Stimulated activated naive CD8-positive, alpha-beta T cell treated with anti-CD3 and anti-CD28 coated beads, Interleukin-15, Interleukin-2, amounts not matched to agents 100 ng/mL and 50 ng/mL, for 24 hours (primary cell): ENCODE results near the gene RBKS.

Experiments
- H3K27ac Mint-ChIP-seq: one replicate; pipeline ENCODE4 v1.8.0; 2021; ENCODE audit warnings: mild to moderate bottlenecking, mixed read lengths
- H3K27me3 Mint-ChIP-seq: one replicate; pipeline ENCODE4 v1.8.0; 2021; ENCODE audit warnings: mixed read lengths
- H3K36me3 Mint-ChIP-seq: one replicate; pipeline ENCODE4 v1.8.0; 2021; ENCODE audit warnings: low read depth, mixed read lengths
- H3K4me1 Mint-ChIP-seq: one replicate; pipeline ENCODE4 v1.8.0; 2021; ENCODE audit warnings: low read depth, mixed read lengths
- H3K4me3 Mint-ChIP-seq: one replicate; pipeline ENCODE4 v1.8.0; 2021; ENCODE audit warnings: mild to moderate bottlenecking, mixed read lengths
- H3K9me3 Mint-ChIP-seq: one replicate; pipeline ENCODE4 v1.8.0; 2021; ENCODE audit warnings: mixed read lengths

The RBKS gene

GRCh38 chr2:27914805-27915175 is 24.6 kb upstream of the RBKS start:
- Mint-ChIP-seq H3K4me1 (peaks cover 30% of the 10 kb centered on the region), H3K27ac (no peak overlapping the region), H3K27me3 (no peaks in the 10 kb centered on the region), H3K9me3 (no peaks in the 10 kb centered on the region), H3K4me3 (no peak overlapping the region), H3K36me3 (peaks cover 40% of the 10 kb centered on the region)

GRCh38 chr2:27914041-27914804 is 24.0 kb upstream of the RBKS start:
- Mint-ChIP-seq H3K27me3 (no peaks in the 10 kb centered on the region), H3K27ac (peak overlapping the region; percentile 70), H3K36me3 (peaks cover 43% of the 10 kb centered on the region), H3K9me3 (no peaks in the 10 kb centered on the region), H3K4me3 (peak overlapping the region; percentile 3), H3K4me1 (peaks cover 26% of the 10 kb centered on the region)

- Mint-ChIP-seq H3K36me3 (peaks cover 43% of the 10 kb centered on the region), H3K9me3 (no peaks in the 10 kb centered on the region), H3K4me3 (no peak overlapping the region), H3K27me3 (no peaks in the 10 kb centered on the region), H3K4me1 (peaks cover 26% of the 10 kb centered on the region), H3K27ac (no peak overlapping the region)
Measured at GRCh38 chr2:27912512-27912911, 22.3 kb upstream of the RBKS start.

GRCh38 chr2:27911458-27912210 is 21.4 kb upstream of the RBKS start:
- Mint-ChIP-seq H3K27ac (no peak overlapping the region), H3K36me3 (peaks cover 46% of the 10 kb centered on the region), H3K4me1 (peaks cover 35% of the 10 kb centered on the region), H3K9me3 (no peaks in the 10 kb centered on the region), H3K4me3 (no peak overlapping the region), H3K27me3 (no peaks in the 10 kb centered on the region)

DNA sequence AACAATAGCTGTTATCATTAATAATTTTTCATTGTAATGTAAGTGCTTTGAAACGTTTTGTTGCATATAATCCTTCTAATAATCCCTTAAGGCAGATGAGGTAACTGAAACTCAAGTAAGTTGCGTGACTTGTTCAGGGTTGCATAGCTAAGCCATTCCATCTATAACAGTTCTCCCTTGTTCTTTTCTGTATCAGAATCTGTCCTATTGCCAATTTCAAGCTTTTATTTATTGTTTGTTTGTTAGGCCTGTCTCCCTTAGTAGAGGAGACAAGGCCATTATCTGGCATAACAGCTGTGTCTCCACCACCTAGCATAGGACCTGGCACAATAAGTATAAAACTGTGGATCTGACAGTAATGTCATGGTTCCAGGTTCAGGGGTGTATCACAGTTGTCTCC is 19.7 kb upstream of the RBKS start:
- peaks cover 60% of the 10 kb centered on the region for H3K36me3 Mint-ChIP-seq
- H3K4me1 Mint-ChIP-seq: peaks cover 47% of the 10 kb centered on the region
- no peak overlapping the region for H3K27ac Mint-ChIP-seq
- no peak overlapping the region for H3K4me3 Mint-ChIP-seq
- H3K9me3 Mint-ChIP-seq: no peaks in the 10 kb centered on the region
- no peaks in the 10 kb centered on the region for H3K27me3 Mint-ChIP-seq

DNA sequence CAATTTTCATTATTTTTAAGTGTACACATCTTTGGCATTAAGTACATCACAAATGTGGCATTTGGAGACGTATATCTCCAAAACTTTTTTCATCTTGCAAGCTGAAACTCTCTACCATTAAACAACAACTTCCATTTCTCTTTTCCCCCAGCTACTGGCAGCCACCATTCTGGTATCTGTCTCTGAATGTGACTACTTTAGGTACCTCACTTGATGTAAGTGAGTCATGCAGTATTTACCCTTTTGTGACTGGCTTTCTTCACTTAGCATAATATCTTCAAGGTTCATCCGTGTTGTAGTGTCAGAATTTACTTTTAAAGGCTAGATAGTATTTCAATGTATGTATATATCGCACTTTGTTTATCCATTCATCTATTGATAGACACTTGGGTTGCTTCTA is 17.4 kb upstream of the RBKS start:
- no peak overlapping the region for H3K4me3 Mint-ChIP-seq
- no peak overlapping the region for H3K27ac Mint-ChIP-seq
- peaks cover 4% of the 10 kb centered on the region for H3K9me3 Mint-ChIP-seq
- H3K27me3 Mint-ChIP-seq: no peaks in the 10 kb centered on the region
- peaks cover 68% of the 10 kb centered on the region for H3K36me3 Mint-ChIP-seq
- H3K4me1 Mint-ChIP-seq: peaks cover 66% of the 10 kb centered on the region

GRCh38 chr2:27906074-27906473 is 15.9 kb upstream of the RBKS start:
- peaks cover 58% of the 10 kb centered on the region for H3K36me3 Mint-ChIP-seq
- peaks cover 73% of the 10 kb centered on the region for H3K4me1 Mint-ChIP-seq
- no peak overlapping the region for H3K4me3 Mint-ChIP-seq
- H3K27me3 Mint-ChIP-seq: no peaks in the 10 kb centered on the region
- no peak overlapping the region for H3K27ac Mint-ChIP-seq
- peaks cover 4% of the 10 kb centered on the region for H3K9me3 Mint-ChIP-seq

DNA sequence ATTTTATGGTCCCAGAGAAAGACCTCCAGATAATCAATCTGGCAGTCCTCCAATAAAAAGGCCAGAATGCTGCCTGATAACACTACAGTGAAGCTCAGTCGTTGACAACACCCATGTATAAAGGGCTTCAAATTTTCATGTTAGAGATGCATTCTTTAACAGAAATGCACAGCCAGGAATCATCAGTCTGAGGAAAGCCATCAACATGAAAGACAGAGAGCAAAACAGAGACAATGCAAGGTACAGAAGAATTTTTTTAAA is 14.1 kb upstream of the RBKS start:
- Mint-ChIP-seq H3K27me3 (no peaks in the 10 kb centered on the region), H3K9me3 (peaks cover 4% of the 10 kb centered on the region), H3K27ac (no peak overlapping the region), H3K4me1 (peaks cover 82% of the 10 kb centered on the region), H3K4me3 (no peak overlapping the region), H3K36me3 (peaks cover 62% of the 10 kb centered on the region)

GRCh38 chr2:27903649-27904404 is 13.6 kb upstream of the RBKS start:
- Mint-ChIP-seq H3K27me3 (no peaks in the 10 kb centered on the region), H3K27ac (peak overlapping the region; percentile 84), H3K9me3 (peaks cover 4% of the 10 kb centered on the region), H3K4me1 (peaks cover 86% of the 10 kb centered on the region), H3K36me3 (peaks cover 65% of the 10 kb centered on the region), H3K4me3 (no peak overlapping the region)

- Mint-ChIP-seq H3K4me3 (no peak overlapping the region), H3K27ac (peak overlapping the region; percentile 84), H3K36me3 (peaks cover 68% of the 10 kb centered on the region), H3K9me3 (peaks cover 4% of the 10 kb centered on the region), H3K4me1 (peaks cover 87% of the 10 kb centered on the region), H3K27me3 (no peaks in the 10 kb centered on the region)
Measured at GRCh38 chr2:27903018-27903417, 12.8 kb upstream of the RBKS start.

DNA sequence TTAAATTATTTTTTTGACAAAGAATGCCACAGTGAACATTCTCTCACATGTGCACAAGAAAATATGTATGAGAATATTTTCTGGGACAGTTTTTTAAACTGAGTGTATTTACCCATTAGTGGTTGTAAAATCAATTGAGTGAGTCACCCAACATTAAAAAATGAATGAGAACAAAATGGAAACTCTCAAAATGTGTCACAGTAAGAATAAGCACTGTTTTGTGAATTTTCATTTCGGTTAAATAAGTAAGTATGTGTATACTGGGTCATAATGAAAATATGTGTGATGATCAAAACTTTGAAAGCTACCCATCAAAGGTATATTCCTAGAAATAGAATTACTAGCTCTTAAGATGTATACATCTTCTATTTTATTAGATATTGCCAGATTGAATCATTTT is 11.9 kb upstream of the RBKS start:
- Mint-ChIP-seq H3K36me3 (peaks cover 72% of the 10 kb centered on the region), H3K4me1 (peaks cover 88% of the 10 kb centered on the region), H3K27ac (peak overlapping the region; percentile 84), H3K4me3 (peak overlapping the region; percentile 19), H3K9me3 (peaks cover 4% of the 10 kb centered on the region), H3K27me3 (no peaks in the 10 kb centered on the region)

GRCh38 chr2:27901234-27901633 is 11.0 kb upstream of the RBKS start:
- H3K36me3 Mint-ChIP-seq: peaks cover 76% of the 10 kb centered on the region
- peak overlapping the region; percentile 84 for H3K27ac Mint-ChIP-seq
- peak overlapping the region; percentile 11 for H3K4me3 Mint-ChIP-seq
- H3K9me3 Mint-ChIP-seq: peaks cover 4% of the 10 kb centered on the region
- H3K27me3 Mint-ChIP-seq: no peaks in the 10 kb centered on the region
- H3K4me1 Mint-ChIP-seq: peaks cover 88% of the 10 kb centered on the region

GRCh38 chr2:27897717-27898116 is 7.5 kb upstream of the RBKS start:
- Mint-ChIP-seq H3K4me3 (no peak overlapping the region), H3K27me3 (no peaks in the 10 kb centered on the region), H3K4me1 (peaks cover 85% of the 10 kb centered on the region), H3K36me3 (peaks cover 68% of the 10 kb centered on the region), H3K27ac (peak overlapping the region; percentile 64), H3K9me3 (no peaks in the 10 kb centered on the region)

GRCh38 chr2:27893006-27893405 is 2.8 kb upstream of the RBKS start:
- H3K9me3 Mint-ChIP-seq: no peaks in the 10 kb centered on the region
- peaks cover 50% of the 10 kb centered on the region for H3K36me3 Mint-ChIP-seq
- H3K27me3 Mint-ChIP-seq: peaks cover 3% of the 10 kb centered on the region
- peak overlapping the region; percentile 91 for H3K4me3 Mint-ChIP-seq
- H3K27ac Mint-ChIP-seq: peak overlapping the region; percentile 100
- peaks cover 79% of the 10 kb centered on the region for H3K4me1 Mint-ChIP-seq

GRCh38 chr2:27891673-27892105 is 1.5 kb upstream of the RBKS start:
- Mint-ChIP-seq H3K9me3 (no peaks in the 10 kb centered on the region), H3K27me3 (peaks cover 3% of the 10 kb centered on the region), H3K36me3 (peaks cover 37% of the 10 kb centered on the region), H3K27ac (peak overlapping the region; percentile 100), H3K4me3 (peak overlapping the region; percentile 91), H3K4me1 (peaks cover 65% of the 10 kb centered on the region)
